SW480 (cell line): ENCODE data around the gene CEP95.
"Not testable (repeated sequence)": the region's sequence is repeated elsewhere in the genome, so short reads cannot be mapped to it uniquely, and the experiment has no call there.

ENCODE experiments used
- DNase-seq: peaks from one replicate; pipeline ENCODE4 v3.0.0-alpha.2; 2016; ENCODE audit warnings: low spot score

CEP95 gene

GRCh38 chr17:64506576-64507412 is at the start of gene CEP95:
TSS of gene CEP95 (plus strand) at chr17:64506977. CDS start at chr17:64507098, 121 bp downstream.
- DNase-seq = peak; percentile 95

- peak; percentile 13 for DNase-seq
These were observed 49.6 kb upstream of the CEP95 start for GRCh38 chr17:64457156-64457555.

DNA sequence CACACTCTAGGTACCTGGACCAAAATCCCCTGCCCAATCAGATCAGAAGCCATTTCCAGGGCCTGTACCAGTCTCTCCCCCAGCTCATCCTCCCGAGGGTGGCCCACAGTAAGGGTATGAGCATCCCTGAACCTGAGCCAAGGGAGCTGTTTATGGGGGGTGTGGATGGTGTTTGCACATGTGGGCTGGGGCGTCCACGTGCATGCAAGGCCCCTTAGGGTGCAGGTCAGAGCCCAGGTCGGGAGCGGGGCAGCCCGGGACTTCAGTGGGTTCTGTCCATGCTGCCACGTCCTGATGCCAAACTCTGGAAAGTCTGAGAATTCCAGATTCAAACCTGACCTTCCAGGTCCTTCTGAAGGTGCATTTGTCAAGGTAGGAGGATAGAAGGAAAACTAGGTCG is 48.0 kb upstream of the CEP95 start:
- DNase-seq = no peak

GRCh38 chr17:64459284-64459747 is 47.5 kb upstream of the CEP95 start:
- DNase-seq = peak; percentile 41

GRCh38 chr17:64459818-64460217 is 47.0 kb upstream of the CEP95 start:
- not testable (repeated sequence) for DNase-seq

GRCh38 chr17:64460955-64461354 is 45.8 kb upstream of the CEP95 start:
- no peak for DNase-seq

DNA sequence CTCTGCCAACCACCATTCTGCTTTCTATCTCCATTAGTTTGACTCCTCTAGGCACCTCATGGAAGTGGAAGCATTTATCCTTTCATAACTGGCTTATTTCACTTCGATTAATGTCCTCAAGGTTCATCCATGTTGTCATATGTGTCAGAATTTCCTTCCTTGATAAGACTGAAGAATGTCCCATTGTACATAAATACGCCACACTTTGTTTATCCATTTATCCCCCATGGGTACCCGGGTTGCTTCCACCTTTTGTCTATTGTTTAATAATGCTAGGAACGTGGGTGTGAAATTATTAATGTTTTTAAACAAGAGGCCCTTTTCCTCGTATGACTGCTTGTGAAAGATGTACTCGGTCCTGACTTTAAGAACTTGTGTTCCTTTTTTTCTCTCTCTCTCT is 45.0 kb upstream of the CEP95 start:
- DNase-seq = no peak

- DNase-seq = no peak
These were observed 40.6 kb upstream of the CEP95 start for GRCh38 chr17:64466019-64466735.

- not testable (repeated sequence) for DNase-seq
These were observed 39.9 kb upstream of the CEP95 start for GRCh38 chr17:64466834-64467233.

- no peak for DNase-seq
These were observed 36.2 kb upstream of the CEP95 start for GRCh38 chr17:64470625-64471024.

GRCh38 chr17:64471440-64471839 is 35.3 kb upstream of the CEP95 start:
- no peak for DNase-seq

- no peak for DNase-seq
These were observed 34.2 kb upstream of the CEP95 start for GRCh38 chr17:64472564-64472963.

DNA sequence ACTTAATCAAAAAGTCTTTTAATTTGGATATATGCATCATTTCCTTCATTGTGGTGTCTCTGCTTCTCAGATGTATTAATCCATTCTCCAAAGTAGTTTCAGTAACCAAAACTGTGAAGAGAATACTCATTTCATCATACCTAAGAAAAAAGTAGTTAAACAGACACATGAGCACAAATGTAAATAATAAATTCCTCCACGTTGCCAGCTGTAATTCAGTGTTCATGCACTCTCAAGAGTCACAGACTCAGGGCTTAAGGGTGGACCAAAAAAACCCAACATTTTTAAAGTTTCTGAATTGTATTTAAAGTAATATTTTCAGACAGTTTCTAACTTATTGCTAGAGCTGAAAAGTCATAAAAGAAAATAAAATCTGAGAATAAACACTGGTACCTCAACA is 28.9 kb upstream of the CEP95 start:
- no peak for DNase-seq

GRCh38 chr17:64480951-64481350 is 25.8 kb upstream of the CEP95 start:
- DNase-seq = no peak

- no peak for DNase-seq
These were observed 22.4 kb upstream of the CEP95 start for GRCh38 chr17:64484380-64484779.

DNA sequence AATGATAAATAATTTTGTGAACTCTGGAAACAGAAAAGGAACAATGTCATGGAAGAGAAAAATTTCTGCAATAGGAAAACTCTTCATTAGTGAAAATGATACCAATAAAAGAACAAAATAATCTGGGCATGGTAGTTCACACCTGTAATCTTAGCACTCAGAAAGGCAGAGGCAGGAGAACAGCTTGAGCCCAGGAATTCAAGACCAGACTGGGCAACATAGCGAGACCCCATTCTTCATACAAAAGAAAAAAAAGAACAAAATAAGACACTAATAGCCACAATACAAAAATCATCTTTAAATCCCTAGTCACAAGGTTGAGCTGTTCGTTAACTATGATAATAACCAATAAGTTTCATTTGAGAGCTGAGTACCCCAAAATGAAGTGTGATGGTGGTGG is 18.5 kb upstream of the CEP95 start:
- no peak for DNase-seq

GRCh38 chr17:64491034-64491860 is 15.5 kb upstream of the CEP95 start:
- DNase-seq = peak; percentile 31

GRCh38 chr17:64491994-64492393 is 14.8 kb upstream of the CEP95 start:
- DNase-seq = no peak

DNA sequence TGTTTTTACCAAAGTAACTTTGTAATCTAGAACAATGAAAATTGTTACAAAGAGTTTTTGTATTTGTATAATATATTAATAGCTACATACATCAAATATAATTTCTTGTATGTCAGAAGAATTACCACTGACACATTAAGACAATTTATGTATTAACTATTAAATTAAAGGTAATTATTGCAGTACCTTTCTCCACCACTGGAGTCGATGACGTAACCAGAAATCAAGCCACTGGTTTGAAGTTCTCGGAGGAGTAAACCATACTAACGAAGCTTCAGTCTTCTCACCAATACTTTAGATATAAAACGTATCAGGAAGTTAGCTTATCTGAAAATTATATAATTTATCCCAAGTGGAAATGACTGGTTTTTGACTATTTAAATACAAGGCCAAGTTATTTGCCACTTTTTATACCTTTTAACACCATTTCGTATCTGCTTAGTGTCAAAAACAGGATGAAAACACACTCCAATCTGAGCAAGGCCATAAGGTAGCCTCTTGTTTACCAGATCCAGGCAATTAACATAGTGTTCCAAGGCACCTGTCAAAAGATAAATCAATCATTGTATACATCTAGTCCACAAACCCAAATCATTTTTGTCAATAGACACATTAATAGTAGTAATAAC is 14.2 kb upstream of the CEP95 start:
- DNase-seq = no peak

GRCh38 chr17:64494121-64494520 is 12.7 kb upstream of the CEP95 start:
- DNase-seq = no peak

DNA sequence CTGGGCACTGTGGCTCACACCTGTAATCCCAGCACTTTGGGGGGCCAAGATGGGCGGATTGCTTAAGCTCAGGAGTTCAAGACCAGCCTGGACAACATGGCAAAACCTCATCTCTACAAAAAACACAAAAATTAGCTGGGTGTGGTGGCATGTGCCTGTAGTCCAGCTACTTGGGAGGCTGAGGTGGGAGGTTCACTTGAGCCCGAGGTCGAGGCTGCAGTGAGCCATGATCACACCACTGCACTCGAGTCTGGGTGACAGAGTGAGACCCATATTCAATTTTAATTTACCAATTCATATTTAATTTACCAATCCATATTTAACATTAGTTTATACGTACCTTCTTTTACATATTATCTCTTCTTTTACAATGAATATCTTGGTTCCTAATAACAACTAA is 11.5 kb upstream of the CEP95 start:
- DNase-seq = not testable (repeated sequence)

- peak; percentile 54 for DNase-seq
These were observed 10.4 kb upstream of the CEP95 start for GRCh38 chr17:64496348-64496785.
